LNCAP (cell line): ENCODE data around the gene HOXD10.
A peak's percentile ranks its signal among the peaks of the same experiment; 100 is the strongest.

Experiments
- TF ChIP-seq, protein P1 (sequence below): fragments of 450-650 bp; IDR thresholded peaks from 2 replicates; pipeline ENCODE4 v1.5.1; 2017; ENCODE audit warnings: mild to moderate bottlenecking

The HOXD10 gene

DNA sequence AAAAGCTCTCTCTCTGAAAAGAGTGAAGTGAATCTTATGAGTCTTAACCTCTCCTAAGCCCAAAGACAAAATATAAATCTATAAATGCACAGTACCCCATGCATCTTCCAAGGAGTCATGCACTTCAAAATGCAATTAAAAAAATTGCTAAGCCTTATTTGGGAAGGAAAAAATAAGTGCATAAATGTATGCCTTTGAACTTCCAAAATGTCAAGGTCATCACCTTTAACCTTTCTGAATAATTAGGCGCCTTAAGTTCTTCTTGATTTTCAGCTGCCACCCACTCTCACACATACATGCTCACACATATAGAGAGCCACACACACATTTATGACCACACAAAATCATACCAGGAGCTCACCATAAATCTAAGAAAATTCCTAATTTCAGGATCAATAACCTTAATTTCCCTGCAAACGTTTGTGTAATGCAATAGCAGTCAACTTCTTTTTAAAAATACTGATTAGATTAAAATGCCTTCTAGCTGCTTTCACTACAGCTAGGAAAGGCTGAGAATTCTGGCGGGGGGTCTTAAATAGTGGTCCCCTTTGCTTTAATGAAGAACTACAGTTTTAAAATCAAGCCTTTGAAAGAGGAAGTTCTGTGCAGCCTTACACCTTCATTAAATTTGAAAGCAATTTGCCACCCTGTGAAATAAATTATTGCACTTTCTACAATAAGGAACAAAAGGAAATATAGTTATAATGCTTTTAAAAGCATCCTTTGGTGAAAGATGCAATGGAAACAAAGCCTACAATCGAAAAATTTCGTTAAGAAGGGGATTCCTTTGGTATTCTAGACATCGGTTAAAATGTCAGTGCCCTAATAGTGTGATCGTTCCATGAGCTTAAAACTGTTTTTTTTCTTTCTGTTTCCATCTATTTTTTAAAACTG, 5.9 kb upstream of the HOXD10 start:
- TF ChIP-seq, protein P1, sequence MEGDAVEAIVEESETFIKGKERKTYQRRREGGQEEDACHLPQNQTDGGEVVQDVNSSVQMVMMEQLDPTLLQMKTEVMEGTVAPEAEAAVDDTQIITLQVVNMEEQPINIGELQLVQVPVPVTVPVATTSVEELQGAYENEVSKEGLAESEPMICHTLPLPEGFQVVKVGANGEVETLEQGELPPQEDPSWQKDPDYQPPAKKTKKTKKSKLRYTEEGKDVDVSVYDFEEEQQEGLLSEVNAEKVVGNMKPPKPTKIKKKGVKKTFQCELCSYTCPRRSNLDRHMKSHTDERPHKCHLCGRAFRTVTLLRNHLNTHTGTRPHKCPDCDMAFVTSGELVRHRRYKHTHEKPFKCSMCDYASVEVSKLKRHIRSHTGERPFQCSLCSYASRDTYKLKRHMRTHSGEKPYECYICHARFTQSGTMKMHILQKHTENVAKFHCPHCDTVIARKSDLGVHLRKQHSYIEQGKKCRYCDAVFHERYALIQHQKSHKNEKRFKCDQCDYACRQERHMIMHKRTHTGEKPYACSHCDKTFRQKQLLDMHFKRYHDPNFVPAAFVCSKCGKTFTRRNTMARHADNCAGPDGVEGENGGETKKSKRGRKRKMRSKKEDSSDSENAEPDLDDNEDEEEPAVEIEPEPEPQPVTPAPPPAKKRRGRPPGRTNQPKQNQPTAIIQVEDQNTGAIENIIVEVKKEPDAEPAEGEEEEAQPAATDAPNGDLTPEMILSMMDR: no peak

DNA sequence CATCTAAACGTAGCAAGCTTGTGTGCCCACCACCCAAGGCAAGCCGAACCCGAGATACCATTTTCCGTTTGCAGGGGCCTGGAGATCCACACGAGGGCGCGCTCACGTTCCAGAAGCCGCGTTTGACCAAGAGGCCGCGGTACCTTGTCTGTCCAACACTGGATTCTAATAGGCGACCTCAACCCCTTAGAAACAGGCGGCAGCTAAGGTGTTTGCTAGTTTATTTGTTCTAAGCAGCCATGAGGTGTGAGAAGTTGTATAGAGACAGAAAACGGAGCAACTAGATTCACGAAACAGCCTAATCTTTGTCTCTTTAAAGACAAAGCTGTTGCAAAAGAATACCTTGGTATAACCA, 5.3 kb upstream of the HOXD10 start:
- TF ChIP-seq, protein P1: peak; percentile 83

DNA sequence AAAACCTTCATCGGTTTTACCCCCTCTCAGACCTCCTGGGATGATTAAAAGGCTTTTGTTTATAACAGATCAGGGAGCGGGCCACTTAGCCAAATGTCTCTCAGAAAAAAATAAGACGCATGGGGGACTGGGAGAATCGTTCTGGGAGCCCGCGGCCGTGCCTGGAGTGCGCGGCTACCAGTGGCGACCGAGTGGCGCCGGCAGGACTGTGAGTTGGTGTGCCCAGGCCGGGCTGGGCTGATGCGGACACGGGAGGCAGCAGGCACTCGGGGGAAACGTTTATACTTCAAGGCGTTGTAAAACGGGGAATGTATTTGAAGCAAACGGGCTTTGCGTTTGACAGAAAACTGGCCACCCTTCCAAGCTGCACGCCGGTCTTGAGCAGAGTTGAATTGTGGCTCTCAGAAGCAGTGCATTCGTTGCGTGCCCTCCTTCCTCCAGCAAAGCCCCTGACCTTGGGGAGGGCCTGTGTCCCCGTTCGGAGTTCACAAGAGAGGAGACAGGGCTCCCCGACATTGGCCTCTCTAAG, 4.7 kb upstream of the HOXD10 start:
- TF ChIP-seq, protein P1: no peak

DNA sequence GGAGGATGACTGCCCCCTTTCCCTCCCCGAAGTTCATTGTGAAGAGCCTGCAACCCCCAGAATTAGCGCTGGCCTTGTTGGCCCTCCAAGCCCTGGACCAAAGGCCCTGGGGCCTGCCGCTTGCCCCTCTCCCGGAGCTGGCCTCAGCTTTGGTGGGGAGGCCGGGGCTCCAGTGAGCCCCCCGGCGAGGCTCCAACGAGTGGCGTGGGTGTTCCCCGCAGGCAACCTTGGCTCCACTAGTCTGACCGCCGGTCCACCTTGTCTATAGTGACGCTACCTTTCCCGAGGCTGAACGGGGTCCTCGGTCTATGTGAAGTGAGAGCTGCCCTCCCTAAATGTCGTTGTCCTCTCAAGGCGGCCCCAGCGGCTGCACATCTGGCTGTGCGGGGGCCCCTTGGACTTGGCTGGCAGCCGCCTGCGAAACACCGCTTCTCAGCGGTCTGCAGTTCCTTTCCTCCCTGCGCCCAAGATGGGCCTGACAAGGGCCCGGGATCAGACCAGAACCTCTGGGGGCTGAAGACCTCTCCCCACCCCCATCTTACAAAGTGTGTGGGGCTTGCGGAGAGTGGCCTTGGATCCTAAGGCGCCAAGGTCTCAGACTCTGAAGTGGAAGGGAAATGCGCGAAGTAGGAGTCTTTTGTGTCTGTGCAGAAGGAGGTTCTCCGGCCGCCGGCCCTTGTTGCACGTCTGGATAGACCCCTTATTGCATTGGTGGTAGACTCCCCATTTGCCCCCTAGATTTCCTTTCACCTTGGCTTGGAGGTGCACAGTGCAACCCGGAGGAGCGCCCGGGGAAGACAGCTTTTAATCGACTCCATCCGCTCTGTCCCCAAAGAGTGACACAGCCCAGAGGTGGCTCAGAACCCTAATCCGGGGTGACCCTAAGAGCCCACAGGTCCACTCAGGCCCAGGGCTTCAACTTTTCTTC, 3.9 kb upstream of the HOXD10 start:
- TF ChIP-seq, protein P1: no peak

DNA sequence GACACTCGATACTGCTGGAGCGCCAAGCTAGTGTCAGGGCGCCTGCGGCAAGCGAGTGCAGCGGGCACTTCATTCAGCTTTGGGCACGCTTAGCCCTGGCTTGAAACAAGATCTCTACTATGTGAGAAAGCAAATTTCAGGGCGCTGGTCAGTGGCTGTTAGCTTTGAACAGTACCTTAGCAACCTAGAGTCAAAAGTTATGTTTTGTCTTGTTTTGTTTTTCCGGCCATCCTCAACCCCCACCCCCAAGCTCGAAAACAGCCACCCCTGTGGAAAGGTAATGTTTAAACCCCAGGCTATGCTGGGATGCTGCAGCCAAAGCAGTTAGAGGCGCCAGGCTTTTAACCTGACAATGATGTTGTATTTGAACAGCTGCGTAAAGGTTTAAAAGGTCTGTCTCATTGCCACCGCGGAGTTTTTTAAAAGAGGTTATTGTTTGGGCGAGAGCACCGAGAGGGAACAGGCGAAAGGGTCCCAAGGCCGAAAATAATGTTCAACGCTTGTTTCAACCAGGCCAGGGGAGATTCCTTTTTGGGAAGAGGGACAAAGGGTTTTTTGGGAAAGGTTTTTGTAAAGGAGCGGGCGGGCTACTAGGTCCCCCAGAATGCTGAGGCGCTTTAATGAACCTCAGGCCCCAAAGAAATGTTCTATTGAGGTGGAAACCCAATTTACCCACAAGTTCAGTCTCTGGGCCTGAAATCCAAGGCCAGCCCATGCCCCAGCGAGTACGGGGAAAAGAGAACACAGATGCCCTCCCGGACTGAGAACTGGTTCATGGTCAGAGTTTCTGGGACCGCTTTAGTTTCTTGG, 2.3 kb upstream of the HOXD10 start:
- TF ChIP-seq, protein P1: no peak

DNA sequence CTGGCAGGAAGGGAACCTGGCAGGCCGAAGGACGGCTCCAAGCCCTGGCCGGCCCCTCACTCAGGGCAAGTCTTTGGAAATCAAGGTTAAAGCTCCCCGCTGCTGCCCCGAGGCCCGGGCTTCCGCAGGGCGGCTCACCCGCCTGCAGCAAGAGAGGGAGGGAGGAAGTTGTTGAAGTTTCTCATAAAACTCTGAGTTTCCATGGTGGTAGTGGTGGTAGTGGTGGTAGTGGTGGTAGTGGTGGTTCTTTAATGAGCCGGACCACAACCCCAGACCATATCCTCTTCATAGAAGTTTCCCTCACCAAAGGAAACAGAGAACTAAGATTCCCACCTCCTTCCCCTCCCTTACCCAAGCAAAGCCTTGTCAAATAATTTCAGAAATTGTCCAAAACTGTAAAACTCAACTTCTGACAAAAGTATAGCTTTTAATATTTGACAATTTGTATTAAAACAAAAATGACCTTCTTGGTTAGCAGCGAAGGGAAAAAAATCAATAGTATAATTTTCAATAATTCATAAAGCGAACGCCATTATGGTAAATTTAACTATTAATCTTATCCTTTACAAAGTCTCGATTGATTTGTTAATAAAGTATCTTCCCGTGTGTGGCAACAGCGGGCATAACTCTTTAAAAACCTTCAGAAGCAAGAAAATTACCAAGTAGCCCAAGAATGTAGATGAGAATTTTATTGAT, 1.5 kb upstream of the HOXD10 start:
- TF ChIP-seq, protein P1: no peak
